ENCODE measurements around the gene CISD3.

Gene CISD3

DNA sequence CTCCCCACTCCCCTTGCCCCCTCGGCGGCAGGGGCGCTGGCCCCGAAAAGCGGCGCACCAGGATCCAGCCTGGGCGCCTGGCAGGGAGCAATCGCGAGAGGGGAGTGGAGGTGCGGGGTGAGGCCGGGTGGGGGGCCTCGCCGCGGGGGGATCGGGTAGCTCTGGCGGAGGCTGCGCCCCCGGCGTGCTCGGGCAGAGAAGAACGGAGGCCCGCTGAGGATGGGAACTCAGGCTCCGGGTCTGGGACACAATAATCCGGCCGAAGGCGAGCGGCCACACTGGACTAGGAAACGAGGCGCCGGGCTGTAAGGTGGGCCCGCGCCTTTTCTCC, 18.7 kb downstream of the CISD3 start:
- TF ChIP-seq POLR2A (IDR thresholded peaks at IDR 0.05; ENCODE audit: low read length): no peak
- no peak for TF ChIP-seq GATA1 (IDR thresholded peaks at IDR 0.05; ENCODE audit: low read depth, low read length)
- DNase-seq: no peak

GRCh38 chr17:38749223-38750043, 19.3 kb downstream of the CISD3 start:
- TF ChIP-seq GATA1 (IDR thresholded peaks at IDR 0.05; ENCODE audit: low read depth, low read length) (no peak), POLR2A (IDR thresholded peaks at IDR 0.05; ENCODE audit: low read length) (no peak)
- DNase-seq: peak; percentile 31 to 41

DNA sequence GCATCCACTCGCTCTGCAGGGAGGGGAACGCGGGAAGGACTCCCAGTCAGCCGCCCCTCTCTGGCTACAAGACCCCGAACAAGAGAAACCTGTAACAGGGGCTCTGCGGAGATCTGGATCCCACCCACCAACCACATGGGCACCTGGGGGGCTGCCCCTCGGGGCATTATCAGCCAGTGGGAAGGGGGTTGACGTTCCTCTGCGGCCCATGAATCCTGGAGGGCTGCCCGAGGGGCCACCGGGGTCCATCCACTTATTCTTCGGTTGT, 19.8 kb downstream of the CISD3 start:
- DNase-seq: no peak

DNA sequence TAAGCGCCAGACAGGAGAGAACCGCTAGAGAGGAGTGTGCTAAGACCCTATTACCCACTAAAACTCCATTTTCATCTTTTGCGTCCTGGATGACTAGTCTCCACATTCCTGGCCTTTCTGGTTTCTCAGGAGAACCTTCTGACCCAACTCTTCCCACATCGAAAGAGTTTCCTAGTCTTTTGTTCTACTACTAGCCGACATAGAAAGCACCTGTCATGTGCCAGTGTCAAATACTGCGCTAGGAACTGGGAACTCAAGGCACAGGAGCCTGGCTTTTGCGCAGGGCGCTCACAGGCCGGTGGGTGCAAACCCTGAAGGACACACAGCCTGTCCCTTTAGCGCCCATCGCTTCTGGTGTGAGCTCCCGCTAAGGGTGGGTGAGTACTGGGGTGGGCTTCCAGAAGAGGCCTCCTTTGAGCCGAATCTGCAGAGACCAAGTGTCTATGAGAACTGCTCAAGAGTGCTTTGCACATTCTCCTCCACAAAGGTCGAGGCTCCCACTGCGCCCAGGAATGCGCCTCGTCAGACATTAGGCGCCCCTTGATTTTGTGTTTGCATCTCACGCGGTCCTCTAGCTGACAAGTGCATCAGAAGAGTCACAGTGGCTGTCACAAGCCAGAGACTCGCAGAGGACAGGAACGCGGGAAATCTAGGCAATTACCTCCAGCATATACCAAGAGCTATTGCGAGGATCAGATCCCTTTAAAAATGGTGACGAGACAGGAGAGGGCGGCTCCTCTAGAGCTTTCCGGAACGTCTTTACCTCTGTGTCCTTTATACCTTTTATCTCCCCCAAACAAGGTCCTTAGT, 20.4 kb downstream of the CISD3 start:
- peak; percentile 46 to 47 for DNase-seq
- TF ChIP-seq GATA1 (IDR thresholded peaks at IDR 0.05; ENCODE audit: low read depth, low read length) (no peak), POLR2A (IDR thresholded peaks at IDR 0.05; ENCODE audit: low read length) (no peak)

More for the DNA sequence above, 19.8 kb downstream of the CISD3 start:
- TF ChIP-seq POLR2A (IDR thresholded peaks at IDR 0.05; ENCODE audit: low read length) (no peak), GATA1 (IDR thresholded peaks at IDR 0.05; ENCODE audit: low read depth, low read length) (no peak)

GRCh38 chr17:38751144-38751807, 21.1 kb downstream of the CISD3 start:
- no peak for TF ChIP-seq POLR2A (IDR thresholded peaks at IDR 0.05; ENCODE audit: low read length)
- no peak for TF ChIP-seq GATA1 (IDR thresholded peaks at IDR 0.05; ENCODE audit: low read depth, low read length)
- DNase-seq: no peak

DNA sequence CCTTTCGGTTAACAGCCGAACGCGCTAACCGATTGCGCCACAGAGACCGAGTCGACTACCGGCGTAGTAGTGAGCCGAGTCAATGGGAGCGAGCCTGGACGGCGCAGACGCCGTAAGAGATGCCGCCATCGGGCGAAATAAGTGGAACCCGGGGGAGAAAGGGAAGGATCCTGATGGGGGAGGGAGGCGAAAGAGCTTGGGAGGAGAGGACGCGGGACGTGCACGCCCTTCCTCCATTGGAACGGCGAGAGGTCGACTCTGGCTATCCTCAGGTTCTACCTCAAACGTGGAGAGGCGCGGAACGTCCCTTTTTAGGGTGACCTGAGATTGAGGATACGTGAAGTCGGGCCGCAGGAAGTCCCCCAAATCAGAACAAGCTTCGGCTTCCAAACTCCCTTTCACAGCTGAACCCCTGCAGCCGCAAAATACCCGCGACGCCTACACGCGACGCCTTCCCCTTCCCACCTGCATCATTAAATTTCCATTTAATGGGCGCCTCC, 21.7 kb downstream of the CISD3 start:
- DNase-seq: peak; percentile 88 to 94
- no peak for TF ChIP-seq POLR2A (IDR thresholded peaks at IDR 0.05; ENCODE audit: low read length)
- TF ChIP-seq GATA1 (IDR thresholded peaks at IDR 0.05; ENCODE audit: low read depth, low read length): no peak

DNA sequence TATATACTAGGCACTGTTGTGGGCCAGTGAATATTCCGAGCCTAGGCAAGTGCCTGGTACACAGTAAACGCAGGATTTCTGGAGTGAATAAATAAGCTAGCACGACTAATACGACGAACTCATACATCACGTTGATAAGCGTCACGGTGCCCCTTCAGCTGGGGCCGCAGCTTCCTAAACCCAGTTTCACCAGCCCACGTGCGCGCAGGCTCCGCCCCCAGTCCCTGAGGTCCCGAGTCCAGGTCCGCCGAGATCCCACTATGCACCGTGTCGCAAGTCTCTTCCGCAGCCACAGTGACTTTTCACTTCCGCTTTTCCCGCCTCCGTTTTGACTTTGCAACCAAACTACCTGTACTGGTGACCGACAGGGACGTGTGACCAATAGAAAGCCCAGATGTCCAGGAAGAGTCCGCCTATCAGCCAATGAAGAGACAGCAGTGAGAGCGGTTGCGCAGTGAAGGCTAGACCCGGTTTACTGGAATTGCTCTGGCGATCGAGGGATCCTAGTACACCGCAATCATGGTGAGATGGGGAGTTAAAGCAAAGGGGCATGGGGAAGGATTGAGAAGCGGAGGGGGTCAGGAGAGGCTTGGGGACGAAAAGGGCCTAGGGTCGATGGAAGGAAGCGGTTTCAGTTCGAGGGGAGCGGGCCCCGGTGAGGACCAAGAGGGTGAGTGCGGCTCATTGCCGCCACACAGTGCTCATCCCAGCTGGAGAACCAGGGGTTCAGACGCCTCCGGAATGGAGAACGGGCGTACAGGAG, 22.3 kb downstream of the CISD3 start, which contains the start of gene PSMB3:
TSS of gene PSMB3 (plus strand) at position 434 of the 763 bp plus-strand sequence. CDS start at position 520, 86 bp downstream.
- peak; percentile 99 for DNase-seq
- TF ChIP-seq POLR2A (IDR thresholded peaks at IDR 0.05; ENCODE audit: low read length) (peak; percentile 83), GATA1 (IDR thresholded peaks at IDR 0.05; ENCODE audit: low read depth, low read length) (no peak)

GRCh38 chr17:38753071-38753506, 22.9 kb downstream of the CISD3 start:
- peak; percentile 41 to 59 for DNase-seq
- TF ChIP-seq GATA1 (IDR thresholded peaks at IDR 0.05; ENCODE audit: low read depth, low read length) (no peak), POLR2A (IDR thresholded peaks at IDR 0.05; ENCODE audit: low read length) (no peak)

DNA sequence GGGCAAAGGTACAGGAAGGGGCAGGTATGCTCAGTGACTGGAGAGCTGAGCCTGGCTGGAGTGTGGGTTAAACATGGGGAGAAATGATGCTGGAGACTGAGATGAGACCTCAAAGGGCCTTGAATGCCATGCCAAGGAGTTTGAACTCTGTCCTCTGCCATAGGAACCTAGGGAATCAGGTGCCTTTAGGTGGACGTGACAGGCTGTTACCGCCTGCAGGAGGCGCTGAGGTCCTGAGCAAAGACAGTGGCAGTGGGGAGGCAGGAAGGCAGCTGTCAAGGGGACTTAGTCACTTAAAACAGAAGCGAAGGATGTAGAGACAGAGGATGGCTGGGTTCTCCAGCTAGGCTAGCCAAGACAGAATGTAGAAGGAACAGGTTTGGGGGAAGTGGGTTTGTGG, 31.5 kb downstream of the CISD3 start:
- peak; percentile 62 to 66 for DNase-seq
- no peak for TF ChIP-seq GATA1 (IDR thresholded peaks at IDR 0.05; ENCODE audit: low read depth, low read length)
- no peak for TF ChIP-seq POLR2A (IDR thresholded peaks at IDR 0.05; ENCODE audit: low read length)

GRCh38 chr17:38762231-38762630, 32.1 kb downstream of the CISD3 start:
- no peak for TF ChIP-seq GATA1 (IDR thresholded peaks at IDR 0.05; ENCODE audit: low read depth, low read length)
- no peak for TF ChIP-seq POLR2A (IDR thresholded peaks at IDR 0.05; ENCODE audit: low read length)
- no peak for DNase-seq

DNA sequence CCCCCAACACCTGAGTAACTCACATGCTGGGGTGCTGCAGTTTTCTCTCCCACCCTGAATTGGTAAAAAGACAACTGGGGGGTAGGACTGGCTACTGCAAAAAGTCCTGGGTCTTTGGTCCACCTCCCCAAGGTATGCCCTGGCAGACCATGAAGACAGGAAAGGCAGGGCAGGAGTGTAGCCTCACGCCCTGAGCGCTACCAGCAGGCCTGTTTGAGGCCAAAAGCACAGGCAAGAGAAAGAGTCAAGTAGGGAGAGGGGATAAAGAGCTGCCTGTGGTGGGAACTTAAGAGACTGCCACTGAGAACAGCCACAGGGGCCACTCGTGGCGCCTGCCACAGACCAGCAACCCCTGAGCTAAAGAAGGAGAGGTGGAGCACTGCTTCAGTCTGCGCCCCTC, 36.2 kb downstream of the CISD3 start:
- TF ChIP-seq GATA1 (IDR thresholded peaks at IDR 0.05; ENCODE audit: low read depth, low read length): no peak
- DNase-seq: no peak

GRCh38 chr17:38768417-38768816, 38.3 kb downstream of the CISD3 start:
- DNase-seq: no peak
- no peak for TF ChIP-seq GATA1 (IDR thresholded peaks at IDR 0.05; ENCODE audit: low read depth, low read length)
- no peak for TF ChIP-seq POLR2A (IDR thresholded peaks at IDR 0.05; ENCODE audit: low read length)

- TF ChIP-seq GATA1 (IDR thresholded peaks at IDR 0.05; ENCODE audit: low read depth, low read length) (no peak), POLR2A (IDR thresholded peaks at IDR 0.05; ENCODE audit: low read length) (no peak)
- DNase-seq: no peak
Measured at GRCh38 chr17:38773258-38773657, 43.1 kb downstream of the CISD3 start.
